Tongue (tissue), 2 donors: ENCODE measurements around the gene ATP5ME. TPM values are rescaled to one million over a fixed set of nuclear protein-coding genes. Genes with fewer than 3 reads are reported as not detected.

Source experiments
- DNase-seq: peaks from one replicate; pipeline ENCODE4 v3.0.0-alpha.2; 2015
- total RNA-seq: library from RNA; depleted of rRNA; stranded (reverse); fragments of >200 nt; gene quantifications from one replicate; pipeline ENCODE4 v1.2.3, GENCODE V29; 2014

Gene ATP5ME
- total RNA-seq, 1 donor from 2014 or later = 103 TPM

- no peak for DNase-seq
These were observed 40.0 kb downstream of the ATP5ME start for GRCh38 chr4:633976-634598.

GRCh38 chr4:633406-633805, 40.7 kb downstream of the ATP5ME start:
- DNase-seq = no peak

- no peak for DNase-seq
These were observed 41.1 kb downstream of the ATP5ME start for GRCh38 chr4:632926-633325.

- DNase-seq = no peak
These were observed 41.8 kb downstream of the ATP5ME start for GRCh38 chr4:632196-632790.

GRCh38 chr4:630656-631055, 43.4 kb downstream of the ATP5ME start:
- no peak for DNase-seq

GRCh38 chr4:629915-630641, 44.0 kb downstream of the ATP5ME start:
- DNase-seq = no peak

GRCh38 chr4:629636-629914, 44.5 kb downstream of the ATP5ME start:
- DNase-seq = peak; percentile 60

GRCh38 chr4:628821-629635, 45.0 kb downstream of the ATP5ME start:
- DNase-seq = no peak

GRCh38 chr4:628311-628741, 45.8 kb downstream of the ATP5ME start:
- DNase-seq = no peak

- no peak for DNase-seq
These were observed 46.5 kb downstream of the ATP5ME start for GRCh38 chr4:627347-628125.

GRCh38 chr4:626201-627091, 47.6 kb downstream of the ATP5ME start:
- no peak for DNase-seq

GRCh38 chr4:625631-626161, 48.4 kb downstream of the ATP5ME start:
- no peak for DNase-seq

- no peak for DNase-seq
These were observed 49.1 kb downstream of the ATP5ME start, which contains the start of gene PDE6B for GRCh38 chr4:624705-625590. Gene PDE6B, plus strand, starts transcription at chr4:625573. Its CDS starts 54 bp downstream, at chr4:625627.

GRCh38 chr4:623914-624566, 50.0 kb downstream of the ATP5ME start:
- no peak for DNase-seq

- DNase-seq = no peak
These were observed 50.8 kb downstream of the ATP5ME start for GRCh38 chr4:622996-623913.
